Stimulated activated CD8-positive, alpha-beta memory T cell treated with anti-CD3 and anti-CD28 coated beads, Interleukin-15, amount 100 ng/mL, for 4 hours (primary cell): ENCODE results near the gene TTLL6.
"Not testable (repeated sequence)": the region's sequence is repeated elsewhere in the genome, so short reads cannot be mapped to it uniquely, and the experiment has no call there.

Experiments used
- DNase-seq, 2 donors: peaks; one replicate each; pipeline ENCODE4 v3.0.0-alpha.2; 2020; ENCODE audit warnings: low read depth in 2 of 2

Gene TTLL6

GRCh38 chr17:48722915-48723422 lies 94.1 kb downstream of the TTLL6 start, which contains the start of gene PRAC2:
Gene PRAC2 (plus strand): TSS chr17:48723185. CDS start chr17:48724411, 1,226 bp downstream.
- no peak for DNase-seq

- no peak for DNase-seq
Observed at GRCh38 chr17:48722201-48722907, 94.7 kb downstream of the TTLL6 start, which contains the start of gene PRAC1. Gene PRAC1 (minus strand): TSS chr17:48722518. CDS start chr17:48722392, 126 bp downstream.

GRCh38 chr17:48721009-48721402 lies 96.0 kb downstream of the TTLL6 start:
- no peak for DNase-seq

- DNase-seq: no peak
Observed at GRCh38 chr17:48720266-48721008, 96.6 kb downstream of the TTLL6 start.

GRCh38 chr17:48719642-48720265 lies 97.3 kb downstream of the TTLL6 start:
- DNase-seq: no peak

DNA sequence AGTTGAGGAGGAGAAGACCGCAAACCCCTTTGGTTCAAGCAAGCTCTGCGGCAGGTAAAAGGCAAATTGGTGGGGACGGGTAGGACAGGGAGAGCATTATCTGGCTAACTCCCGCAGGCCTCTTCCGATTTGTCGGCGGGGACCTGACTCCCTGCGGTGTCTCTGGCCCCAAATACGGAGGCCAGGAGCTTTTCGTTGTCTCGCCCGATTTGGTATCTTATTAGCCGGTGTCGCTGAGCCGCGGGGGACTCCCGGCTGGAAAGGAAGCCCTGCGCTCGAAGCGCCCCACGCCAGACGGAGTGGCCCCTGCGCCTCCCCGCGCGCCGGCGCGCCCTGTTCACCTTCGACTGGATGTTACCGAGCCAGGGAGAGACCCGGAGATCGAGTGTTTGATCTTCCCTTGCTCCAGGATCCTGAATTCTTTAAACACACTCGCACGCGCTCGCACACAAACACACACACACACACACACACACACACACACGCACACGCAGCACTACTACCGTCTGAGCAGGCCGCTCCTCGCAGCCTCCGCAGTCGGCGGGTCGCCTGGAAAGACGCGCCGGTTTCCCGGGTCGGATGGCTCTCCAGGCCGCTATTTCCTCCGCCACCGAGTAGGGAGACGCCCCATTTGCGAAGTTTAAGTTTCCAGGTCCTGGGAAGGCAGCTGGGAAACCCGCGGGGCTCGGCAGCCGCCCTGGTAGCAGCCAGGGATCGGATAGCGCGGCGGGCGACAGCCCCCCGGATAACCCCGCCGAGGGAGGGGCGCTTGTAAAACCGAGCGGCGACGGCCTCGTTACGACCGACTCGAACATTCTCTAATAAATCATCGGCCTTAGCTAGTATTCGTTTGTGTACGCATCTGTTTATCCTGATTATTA lies 98.0 kb downstream of the TTLL6 start:
- no peak for DNase-seq

GRCh38 chr17:48718227-48718760 lies 98.7 kb downstream of the TTLL6 start:
- DNase-seq: no peak

GRCh38 chr17:48717367-48718226 lies 99.4 kb downstream of the TTLL6 start:
- DNase-seq: no peak

GRCh38 chr17:48716549-48716948 lies 100.5 kb downstream of the TTLL6 start:
- DNase-seq: not testable (repeated sequence)

DNA sequence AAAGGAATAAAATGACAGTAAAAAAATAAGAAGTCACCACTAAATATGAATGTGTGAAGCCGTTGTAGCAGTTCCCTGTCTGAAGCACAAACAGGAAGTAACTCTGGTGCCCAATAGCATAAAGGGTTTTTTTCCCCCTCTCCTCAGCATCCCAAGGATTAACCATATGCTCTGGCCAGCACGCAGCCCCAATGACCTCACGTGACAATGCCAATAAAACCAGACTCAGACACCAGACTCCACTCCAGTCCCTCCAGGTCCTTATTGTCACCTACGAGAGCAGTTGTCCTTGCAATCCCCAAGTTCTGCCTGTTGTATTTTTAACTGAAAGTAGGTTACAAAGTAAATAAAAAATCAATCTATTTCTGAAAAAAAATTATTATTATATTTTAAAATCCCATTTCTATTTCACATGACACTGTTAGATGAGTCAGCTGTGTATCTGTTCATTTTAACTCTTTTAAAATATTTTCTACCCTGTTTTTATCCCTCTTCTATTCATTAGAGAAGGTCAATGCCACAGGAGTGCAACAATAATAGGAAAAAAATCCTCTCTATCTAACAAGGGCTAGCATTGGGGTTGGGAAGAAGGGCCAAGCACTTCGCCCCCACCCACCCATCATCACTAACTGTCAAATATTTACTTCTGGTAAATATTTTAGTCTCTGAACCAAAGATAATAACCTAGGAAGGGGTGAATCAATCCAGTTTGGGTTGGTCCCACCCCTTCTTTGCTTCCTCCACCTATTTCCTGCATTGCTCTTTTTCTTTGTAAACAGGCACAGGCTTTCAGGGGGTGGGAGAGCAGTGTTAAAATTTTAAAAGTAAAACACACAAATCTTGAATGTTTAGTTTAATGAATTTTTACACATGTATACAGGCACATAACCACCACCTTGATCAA lies 101.3 kb downstream of the TTLL6 start:
- DNase-seq: no peak
